Measurements from ENCODE around the gene HP1BP3. TPM values are rescaled to one million over a fixed set of nuclear protein-coding genes. Genes with fewer than 3 reads are reported as not detected.

Gene HP1BP3
- total RNA-seq, 4 donors from 2014 or later = 153 to 294 (median 168) TPM

DNA sequence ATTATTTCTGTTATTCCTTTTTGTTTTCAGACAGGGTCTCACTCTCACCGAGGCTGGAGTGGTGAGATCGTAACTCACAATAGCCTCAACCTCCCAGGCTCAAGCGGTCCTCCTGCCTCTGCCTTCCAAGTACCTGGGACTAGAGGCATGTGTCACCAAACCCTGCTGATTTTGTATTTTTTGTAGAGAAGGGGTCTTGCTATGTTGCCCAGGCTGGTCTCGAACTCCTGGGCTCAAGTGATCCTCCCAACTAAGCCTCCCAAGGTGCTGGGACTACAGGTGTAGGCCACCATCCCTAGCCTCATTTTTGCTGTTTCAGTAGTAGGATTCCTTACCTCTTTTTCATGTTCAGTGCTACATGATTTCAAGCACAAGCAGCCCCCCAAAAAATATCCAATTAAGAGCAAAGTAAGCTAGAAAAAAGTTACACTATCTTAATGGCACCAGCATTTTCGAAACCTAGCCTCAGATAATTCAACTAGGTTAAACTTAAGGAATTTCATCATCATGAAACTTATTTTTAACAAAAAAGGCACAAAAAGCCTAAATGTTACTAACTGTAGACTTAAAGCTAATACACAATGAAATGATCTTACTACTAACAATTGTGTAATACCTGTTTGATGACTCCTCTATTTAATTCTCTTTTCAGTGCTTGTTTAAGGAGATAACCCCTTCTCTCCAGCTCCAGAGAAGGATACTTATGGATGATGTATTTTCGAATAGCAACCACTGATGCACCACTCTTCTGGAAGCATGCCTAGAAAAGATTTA, 16.6 kb downstream of the HP1BP3 start:
- WGBS = 93% methylated on average over 6 of the region's 6 CpGs
- TF ChIP-seq EP300 (IDR thresholded peaks at IDR 0.05) (no peak), POLR2A (IDR thresholded peaks at IDR 0.05) (no peak), POLR2AphosphoS5 (IDR thresholded peaks at IDR 0.05) (no peak), CTCF (IDR thresholded peaks at IDR 0.05) (no peak)
- Histone ChIP-seq H3K36me3 (peaks cover 100% of the 10 kb centered on the region), H3K4me3 (no peak overlapping the region), H3K27me3 (no peaks in the 10 kb centered on the region), H3K4me1 (no peaks in the 10 kb centered on the region), H3K27ac (no peak overlapping the region), H3K9me3 (no peaks in the 10 kb centered on the region)
- no peak for DNase-seq (ENCODE audit: low spot score in 2 of 2)

DNA sequence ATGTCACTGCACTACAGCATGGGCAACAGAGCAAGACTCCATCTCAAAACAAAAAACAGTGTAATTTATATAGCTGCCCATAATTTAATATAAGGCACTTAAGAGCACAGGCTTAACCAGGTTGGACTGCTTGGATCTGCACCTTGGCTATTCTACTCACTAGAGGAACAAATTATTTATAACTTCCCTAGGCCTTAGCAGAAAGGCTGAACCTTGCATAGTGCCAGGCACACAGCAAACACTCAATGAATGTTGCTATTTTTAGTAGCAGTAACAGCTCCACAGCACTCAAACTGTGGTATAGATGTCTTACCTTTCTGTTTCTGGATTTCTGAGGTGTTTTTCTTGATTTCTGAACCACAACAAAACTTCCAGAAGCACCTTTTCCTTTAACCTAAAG, 19.8 kb downstream of the HP1BP3 start:
- no peak overlapping the region for H3K4me3 ChIP-seq
- H3K27ac ChIP-seq = no peak overlapping the region
- TF ChIP-seq POLR2A (IDR thresholded peaks at IDR 0.05) (no peak), CTCF (IDR thresholded peaks at IDR 0.05) (no peak), POLR2AphosphoS5 (IDR thresholded peaks at IDR 0.05) (no peak), EP300 (IDR thresholded peaks at IDR 0.05) (no peak)
- H3K4me1 ChIP-seq = no peaks in the 10 kb centered on the region
- DNase-seq (ENCODE audit: low spot score in 2 of 2) = no peak
- H3K9me3 ChIP-seq = no peaks in the 10 kb centered on the region
- H3K36me3 ChIP-seq = peaks cover 100% of the 10 kb centered on the region
- H3K27me3 ChIP-seq = no peaks in the 10 kb centered on the region

- no peaks in the 10 kb centered on the region for H3K27me3 ChIP-seq
- 95% methylated on average over 3 of the region's 3 CpGs for whole genome bisulfite sequencing
- no peaks in the 10 kb centered on the region for H3K9me3 ChIP-seq
- no peak overlapping the region for H3K27ac ChIP-seq
- no peak overlapping the region for H3K4me3 ChIP-seq
- TF ChIP-seq EP300 (IDR thresholded peaks at IDR 0.05) (no peak), CTCF (IDR thresholded peaks at IDR 0.05) (no peak), POLR2A (IDR thresholded peaks at IDR 0.05) (no peak), POLR2AphosphoS5 (IDR thresholded peaks at IDR 0.05) (no peak)
- no peaks in the 10 kb centered on the region for H3K4me1 ChIP-seq
- H3K36me3 ChIP-seq = peaks cover 100% of the 10 kb centered on the region
- DNase-seq (ENCODE audit: low spot score in 2 of 2) = no peak
Observed at GRCh38 chr1:20763417-20763816, 23.7 kb downstream of the HP1BP3 start.

DNA sequence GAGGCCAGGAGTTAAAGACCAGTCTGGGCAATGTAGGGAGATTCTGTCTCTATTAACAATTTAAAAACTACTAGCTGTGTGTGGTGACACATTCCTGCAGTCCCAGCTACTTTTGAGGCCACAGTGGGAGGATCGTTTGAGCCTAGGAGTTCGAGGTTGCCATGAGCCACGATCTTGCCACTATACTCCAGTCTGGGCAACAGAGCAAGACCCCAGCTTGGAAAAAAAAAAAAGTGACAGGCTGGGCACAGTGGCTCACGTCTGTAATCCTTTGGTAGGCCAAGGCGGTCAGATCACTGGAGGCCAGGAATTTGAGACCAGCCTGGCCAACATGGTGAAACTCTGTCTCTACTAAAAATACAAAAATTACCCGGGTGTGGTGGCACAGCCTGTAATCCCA, 26.8 kb downstream of the HP1BP3 start:
- DNase-seq (ENCODE audit: low spot score in 2 of 2) = no peak
- no peak overlapping the region for H3K4me3 ChIP-seq
- peaks cover 100% of the 10 kb centered on the region for H3K36me3 ChIP-seq
- no peaks in the 10 kb centered on the region for H3K9me3 ChIP-seq
- no peak for TF ChIP-seq CTCF (IDR thresholded peaks at IDR 0.05)
- no peak for TF ChIP-seq POLR2A (IDR thresholded peaks at IDR 0.05)
- TF ChIP-seq POLR2AphosphoS5 (IDR thresholded peaks at IDR 0.05) = no peak
- no peak for TF ChIP-seq EP300 (IDR thresholded peaks at IDR 0.05)
- H3K4me1 ChIP-seq = no peaks in the 10 kb centered on the region
- H3K27ac ChIP-seq = no peak overlapping the region
- WGBS = 94% methylated on average over 6 of the region's 6 CpGs
- no peaks in the 10 kb centered on the region for H3K27me3 ChIP-seq

DNA sequence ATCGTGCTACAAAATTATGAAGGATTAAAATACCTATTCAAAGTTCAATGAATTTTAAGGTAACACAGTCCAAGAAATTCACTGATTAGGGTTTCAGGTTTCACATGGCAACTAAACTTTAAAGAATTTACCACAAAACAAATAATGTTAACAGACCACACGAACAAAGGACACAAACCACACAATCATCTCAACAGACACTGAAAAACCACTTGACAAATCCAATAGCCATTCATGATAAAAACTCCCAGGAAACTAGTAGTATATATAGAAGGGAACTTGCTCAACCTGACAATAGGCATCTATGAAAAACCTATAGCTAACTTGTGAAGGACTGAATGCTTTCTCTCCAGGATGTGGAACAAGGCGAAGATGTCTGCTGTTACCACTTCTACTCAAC, 33.5 kb downstream of the HP1BP3 start:
- H3K9me3 ChIP-seq = no peaks in the 10 kb centered on the region
- no peak for DNase-seq (ENCODE audit: low spot score in 2 of 2)
- TF ChIP-seq CTCF (IDR thresholded peaks at IDR 0.05) = no peak
- TF ChIP-seq POLR2A (IDR thresholded peaks at IDR 0.05) = no peak
- TF ChIP-seq EP300 (IDR thresholded peaks at IDR 0.05) = no peak
- TF ChIP-seq POLR2AphosphoS5 (IDR thresholded peaks at IDR 0.05) = no peak
- no peak overlapping the region for H3K4me3 ChIP-seq
- no peaks in the 10 kb centered on the region for H3K4me1 ChIP-seq
- no peaks in the 10 kb centered on the region for H3K27me3 ChIP-seq
- peaks cover 76% of the 10 kb centered on the region for H3K36me3 ChIP-seq
- 93% methylated on average over 3 of the region's 3 CpGs for WGBS
- no peak overlapping the region for H3K27ac ChIP-seq

Measured in suprapubic skin (tissue), 4 donors.